Calu3 (cell line): ENCODE data around the gene RAB11FIP2. TPM values are rescaled to one million over a fixed set of nuclear protein-coding genes. Genes with fewer than 3 reads are reported as not detected.

Source experiments
- BruUV-seq: library from RNA; stranded (reverse); fragments of 400-500 nt; replicated peaks from 2 replicates; lab custom pipeline; 2021; lab: Mats Ljungman, UMichigan
- CTCF ChIA-PET: fragments of 300-600 bp; sonication (Branson Sonifier 250); formaldehyde crosslinking; loops from one replicate; lab custom pipeline; 2022; ENCODE audit warnings: antibody characterized with exemption; lab: Charles Lee
- DNase-seq: peaks from one replicate; pipeline ENCODE4 v3.0.0; 2022
- H3K27ac Mint-ChIP-seq: one replicate; pipeline ENCODE4 v1.8.0; 2022; ENCODE audit warnings: mixed read lengths; ENCODE audit not compliant: unreplicated experiment
- H3K27me3 Mint-ChIP-seq: one replicate; pipeline ENCODE4 v1.8.0; 2022; ENCODE audit warnings: mixed read lengths; ENCODE audit not compliant: unreplicated experiment
- H3K36me3 Mint-ChIP-seq: one replicate; pipeline ENCODE4 v1.8.0; 2022; ENCODE audit warnings: mild to moderate bottlenecking, moderate library complexity, mixed read lengths; ENCODE audit not compliant: insufficient read depth, unreplicated experiment
- H3K4me1 Mint-ChIP-seq: one replicate; pipeline ENCODE4 v1.8.0; 2022; ENCODE audit warnings: mild to moderate bottlenecking, low read depth, mixed read lengths; ENCODE audit not compliant: unreplicated experiment
- H3K4me3 Mint-ChIP-seq: one replicate; pipeline ENCODE4 v1.8.0; 2022; ENCODE audit warnings: mild to moderate bottlenecking, low read depth, moderate library complexity, mixed read lengths; ENCODE audit not compliant: unreplicated experiment
- H3K9me3 Mint-ChIP-seq: one replicate; pipeline ENCODE4 v1.8.0; 2022; ENCODE audit warnings: low read depth, mixed read lengths; ENCODE audit not compliant: unreplicated experiment
- intact Hi-C: fragments of 100-400 bp; cut with micrococcal nuclease; formaldehyde crosslinking; loops from one replicate; pipeline ENCODE4 v1.10.0; 2022; ENCODE audit not compliant: unreplicated experiment
- total RNA-seq: library from RNA; stranded (reverse); gene quantifications from 2 replicates; pipeline ENCODE4 v1.2.3, GENCODE V29; 2022
- TF ChIP-seq, protein P1 (sequence below): fragments of 200-600 bp; IDR thresholded peaks from one replicate; pipeline ENCODE4 v1.8.0; 2022; ENCODE audit warnings: antibody characterized with exemption; ENCODE audit not compliant: unreplicated experiment

Gene RAB11FIP2
- total RNA-seq, 1 experiment from 2014 or later: 11.0 TPM

DNA sequence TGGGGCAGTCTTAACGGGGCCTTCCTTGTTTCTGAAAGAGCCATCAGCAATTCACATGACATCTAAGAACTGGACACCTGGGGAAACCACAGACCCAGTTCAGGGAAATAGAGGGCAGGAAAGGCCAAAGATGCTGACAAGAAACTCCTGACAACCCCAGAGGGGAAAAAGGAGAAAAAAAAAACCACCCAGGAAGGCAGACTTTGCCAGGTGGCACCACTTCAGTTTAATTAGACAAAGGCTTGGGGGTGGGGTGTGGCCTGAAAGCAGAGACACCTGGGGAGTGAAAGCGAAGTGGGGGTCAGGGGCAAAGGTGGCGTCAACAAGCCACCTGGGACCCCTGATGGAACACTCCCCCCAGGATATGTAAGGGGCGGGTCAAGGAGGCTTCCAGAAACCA lies 53.6 kb downstream of the RAB11FIP2 start:
- CTCF ChIA-PET: no interaction called here
- TF ChIP-seq, protein P1, sequence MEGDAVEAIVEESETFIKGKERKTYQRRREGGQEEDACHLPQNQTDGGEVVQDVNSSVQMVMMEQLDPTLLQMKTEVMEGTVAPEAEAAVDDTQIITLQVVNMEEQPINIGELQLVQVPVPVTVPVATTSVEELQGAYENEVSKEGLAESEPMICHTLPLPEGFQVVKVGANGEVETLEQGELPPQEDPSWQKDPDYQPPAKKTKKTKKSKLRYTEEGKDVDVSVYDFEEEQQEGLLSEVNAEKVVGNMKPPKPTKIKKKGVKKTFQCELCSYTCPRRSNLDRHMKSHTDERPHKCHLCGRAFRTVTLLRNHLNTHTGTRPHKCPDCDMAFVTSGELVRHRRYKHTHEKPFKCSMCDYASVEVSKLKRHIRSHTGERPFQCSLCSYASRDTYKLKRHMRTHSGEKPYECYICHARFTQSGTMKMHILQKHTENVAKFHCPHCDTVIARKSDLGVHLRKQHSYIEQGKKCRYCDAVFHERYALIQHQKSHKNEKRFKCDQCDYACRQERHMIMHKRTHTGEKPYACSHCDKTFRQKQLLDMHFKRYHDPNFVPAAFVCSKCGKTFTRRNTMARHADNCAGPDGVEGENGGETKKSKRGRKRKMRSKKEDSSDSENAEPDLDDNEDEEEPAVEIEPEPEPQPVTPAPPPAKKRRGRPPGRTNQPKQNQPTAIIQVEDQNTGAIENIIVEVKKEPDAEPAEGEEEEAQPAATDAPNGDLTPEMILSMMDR: no peak
- intact Hi-C loops: no loop called here
- no TSS peak for BruUV-seq
- Mint-ChIP-seq H3K27me3 (no peaks in the 10 kb centered on the region), H3K4me1 (no peaks in the 10 kb centered on the region), H3K4me3 (no peak overlapping the region), H3K27ac (no peak overlapping the region), H3K9me3 (no peaks in the 10 kb centered on the region), H3K36me3 (no peaks in the 10 kb centered on the region)
- no peak for DNase-seq

DNA sequence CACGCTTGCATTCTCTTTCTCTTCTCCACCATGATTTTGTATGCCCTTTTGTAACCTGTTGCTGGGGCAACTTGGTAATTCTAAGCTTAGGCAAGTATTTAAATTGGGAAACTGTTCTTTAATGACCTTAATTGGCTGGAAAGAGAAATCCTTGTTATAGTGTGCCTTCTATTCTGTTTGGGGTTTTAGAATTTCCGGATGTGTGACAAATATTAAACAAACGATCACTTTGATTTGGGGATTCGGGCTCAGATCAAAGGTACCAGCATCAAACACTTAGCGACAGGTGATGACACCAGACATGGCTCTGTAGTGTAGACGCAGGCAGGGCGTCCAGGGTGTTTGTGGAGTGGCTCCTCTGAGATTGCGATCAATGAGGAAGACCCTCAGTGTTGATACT lies 55.0 kb downstream of the RAB11FIP2 start:
- H3K27me3 Mint-ChIP-seq: no peaks in the 10 kb centered on the region
- H3K4me1 Mint-ChIP-seq: no peaks in the 10 kb centered on the region
- DNase-seq: no peak
- no peaks in the 10 kb centered on the region for H3K36me3 Mint-ChIP-seq
- H3K9me3 Mint-ChIP-seq: no peaks in the 10 kb centered on the region
- H3K4me3 Mint-ChIP-seq: no peak overlapping the region
- CTCF ChIA-PET: no interaction called here
- no peak overlapping the region for H3K27ac Mint-ChIP-seq
- TF ChIP-seq, protein P1: no peak
- intact Hi-C loops: no loop called here
- BruUV-seq: no TSS peak

DNA sequence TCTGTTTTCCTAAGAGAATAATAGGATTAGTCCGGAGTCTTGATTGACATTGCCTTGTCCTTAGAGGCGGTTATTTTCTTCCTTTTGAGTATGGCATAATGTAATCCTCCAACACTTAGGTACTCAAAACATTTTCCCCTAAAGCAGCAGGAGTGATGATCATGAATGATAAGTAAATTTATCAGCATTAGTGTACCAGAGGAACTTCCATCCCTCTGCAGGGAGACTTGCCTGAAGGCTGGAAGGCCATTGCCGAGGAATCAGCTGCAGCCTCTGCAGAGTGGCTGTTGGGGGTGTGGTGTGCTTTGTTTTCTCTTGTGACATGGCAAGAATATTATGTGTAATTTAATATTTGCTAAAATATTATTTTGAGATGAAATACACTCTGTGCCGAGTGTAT lies 56.8 kb downstream of the RAB11FIP2 start:
- peaks cover 2% of the 10 kb centered on the region for H3K9me3 Mint-ChIP-seq
- CTCF ChIA-PET: interaction anchor here (0.6 kb wide), 1 partner anchor 35 kb away, joined by 3 read pairs; no protein-coding TSS in a partner anchor
- no peak overlapping the region for H3K4me3 Mint-ChIP-seq
- DNase-seq: no peak
- H3K4me1 Mint-ChIP-seq: no peaks in the 10 kb centered on the region
- TF ChIP-seq, protein P1: no peak
- no TSS peak for BruUV-seq
- H3K36me3 Mint-ChIP-seq: no peaks in the 10 kb centered on the region
- intact Hi-C loops: no loop called here
- H3K27me3 Mint-ChIP-seq: no peaks in the 10 kb centered on the region
- H3K27ac Mint-ChIP-seq: no peak overlapping the region

DNA sequence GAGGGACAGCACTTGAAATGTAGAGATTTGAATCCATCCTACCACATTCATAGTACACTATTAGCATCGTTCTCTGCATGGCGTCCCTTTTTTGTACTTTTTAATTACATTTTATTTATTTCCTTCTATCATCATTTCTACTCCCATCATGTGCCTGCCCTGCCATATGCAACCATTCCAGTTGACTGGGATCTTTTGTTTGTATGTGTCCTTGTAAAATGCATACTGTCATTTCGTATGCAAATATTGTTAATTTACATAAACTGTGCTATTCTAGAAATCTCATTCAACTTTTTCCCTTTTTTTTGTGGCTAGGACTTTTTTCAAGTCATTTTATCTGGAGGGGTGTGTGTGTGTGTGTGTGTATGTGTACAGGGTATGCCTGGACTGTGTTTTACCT lies 57.9 kb downstream of the RAB11FIP2 start:
- CTCF ChIA-PET: no interaction called here
- TF ChIP-seq, protein P1: no peak
- intact Hi-C loops: no loop called here
- no peak overlapping the region for H3K27ac Mint-ChIP-seq
- H3K36me3 Mint-ChIP-seq: no peaks in the 10 kb centered on the region
- no TSS peak for BruUV-seq
- H3K27me3 Mint-ChIP-seq: no peaks in the 10 kb centered on the region
- H3K4me3 Mint-ChIP-seq: no peak overlapping the region
- peaks cover 2% of the 10 kb centered on the region for H3K9me3 Mint-ChIP-seq
- H3K4me1 Mint-ChIP-seq: no peaks in the 10 kb centered on the region
- no peak for DNase-seq
